Neuronal stem cell (in vitro differentiated cells): ENCODE data around the gene ELOVL6.
A peak's percentile ranks its signal among the peaks of the same experiment; 100 is the strongest.
"Not testable (repeated sequence)": the region's sequence is repeated elsewhere in the genome, so short reads cannot be mapped to it uniquely, and the experiment has no call there.

Experiments used
- DNase-seq: peaks from one replicate; pipeline ENCODE4 v3.0.0-alpha.2; 2013; ENCODE audit warnings: low spot score
- H2AFZ ChIP-seq: one replicate; pipeline ENCODE4 v1.6.1; 2013; ENCODE audit warnings: mild to moderate bottlenecking, low read length, inconsistent platforms
- H2AK5ac ChIP-seq: 2 replicates; pipeline ENCODE4 v1.6.1; 2013; ENCODE audit warnings: low read depth, mild to moderate bottlenecking, inconsistent platforms, low read length, moderate library complexity, mixed read lengths
- H2BK120ac ChIP-seq: 2 replicates; pipeline ENCODE4 v1.6.1; 2013; ENCODE audit warnings: low read depth, mild to moderate bottlenecking, inconsistent platforms, low read length, moderate library complexity, mixed read lengths
- H2BK12ac ChIP-seq: one replicate; pipeline ENCODE4 v1.6.1; 2013; ENCODE audit warnings: low read length, inconsistent platforms
- H2BK15ac ChIP-seq: 2 replicates; pipeline ENCODE4 v1.6.1; 2013; ENCODE audit warnings: mild to moderate bottlenecking, low read length, inconsistent platforms, mixed read lengths
- H2BK5ac ChIP-seq: one replicate; pipeline ENCODE4 v1.6.1; 2013; ENCODE audit warnings: inconsistent platforms, mild to moderate bottlenecking, low read length, moderate library complexity
- H3K14ac ChIP-seq: one replicate; pipeline ENCODE4 v1.6.1; 2013; ENCODE audit warnings: low read length, inconsistent platforms
- H3K18ac ChIP-seq: 2 replicates; pipeline ENCODE4 v1.6.1; 2013; ENCODE audit warnings: low read length, inconsistent platforms
- H3K23ac ChIP-seq: 2 replicates; pipeline ENCODE4 v1.6.1; 2013; ENCODE audit warnings: low read depth, mild to moderate bottlenecking, mixed read lengths, low read length, inconsistent platforms; ENCODE audit not compliant: poor library complexity
- H3K27ac ChIP-seq: replicated peaks from 3 replicates; pipeline ENCODE4 v1.5.1; 2013; ENCODE audit warnings: low read length, inconsistent platforms
- H3K27me3 ChIP-seq, 3 experiments: 2 replicates each; pipeline ENCODE4 v1.6.1; 2013; ENCODE audit warnings: low read length in 3 of 3, mild to moderate bottlenecking in 2 of 3, inconsistent platforms in 1 of 3, low read depth in 1 of 3, mixed read lengths in 1 of 3, moderate library complexity in 1 of 3; ENCODE audit not compliant: control insufficient read depth in 3 of 3, insufficient read depth in 3 of 3
- H3K36me3 ChIP-seq, 2 donors: replicated peaks in 1 of 2; 2 replicates each; pipeline ENCODE4 v1.6.1; 2013; ENCODE audit warnings: low read length in 2 of 2; ENCODE audit not compliant: control insufficient read depth in 2 of 2, insufficient read depth in 2 of 2
- H3K4ac ChIP-seq: 2 replicates; pipeline ENCODE4 v1.6.1; 2013; ENCODE audit warnings: inconsistent platforms, mild to moderate bottlenecking, low read length, moderate library complexity
- H3K4me1 ChIP-seq, 2 donors: 1 replicate in 1 of 2; 2 replicates in 1 of 2; pipeline ENCODE4 v1.6.1; 2013; ENCODE audit warnings: low read length in 2 of 2, low read depth in 1 of 2; ENCODE audit not compliant: control insufficient read depth in 2 of 2, insufficient read depth in 1 of 2
- H3K4me2 ChIP-seq: one replicate; pipeline ENCODE4 v1.6.1; 2013; ENCODE audit warnings: mild to moderate bottlenecking, low read length, inconsistent platforms; ENCODE audit not compliant: insufficient read depth, poor library complexity, severe bottlenecking
- H3K4me3 ChIP-seq, 2 donors: 2 replicates each; pipeline ENCODE4 v1.5.1; 2013; ENCODE audit warnings: low read length in 2 of 2, mild to moderate bottlenecking in 2 of 2, inconsistent platforms in 1 of 2, moderate library complexity in 1 of 2
- H3K79me1 ChIP-seq: one replicate; pipeline ENCODE4 v1.6.1; 2013; ENCODE audit warnings: low read depth, mild to moderate bottlenecking, inconsistent platforms, low read length, moderate library complexity
- H3K9ac ChIP-seq: one replicate; pipeline ENCODE4 v1.6.1; 2013; ENCODE audit warnings: mild to moderate bottlenecking, low read depth, low read length, inconsistent platforms; ENCODE audit not compliant: poor library complexity
- H3K9me3 ChIP-seq, 2 donors: replicated peaks in 1 of 2; 2 replicates each; pipeline versions ENCODE3 to v1.6.1; 2013; ENCODE audit warnings: low read length in 2 of 2, mild to moderate bottlenecking in 2 of 2, inconsistent platforms in 1 of 2, low read depth in 1 of 2, mixed read lengths in 1 of 2, moderate library complexity in 1 of 2; ENCODE audit not compliant: control insufficient read depth in 2 of 2, insufficient read depth in 1 of 2
- H4K8ac ChIP-seq: one replicate; pipeline ENCODE4 v1.6.1; 2013; ENCODE audit warnings: low read depth, mild to moderate bottlenecking, inconsistent platforms, low read length, moderate library complexity
- H4K91ac ChIP-seq: one replicate; pipeline ENCODE4 v1.6.1; 2013; ENCODE audit warnings: low read length, low read depth, mild to moderate bottlenecking, inconsistent platforms; ENCODE audit not compliant: poor library complexity
- WGBS, 2 donors: extraction: QIAGEN DNeasy Blood & Tissue Kit; methylation state at CpG; one replicate each; pipeline ENCODE4 v1.1.7; 2013; ENCODE audit warnings: missing lambda C conversion rate in 2 of 2, mixed read lengths in 1 of 2; ENCODE audit not compliant: insufficient read length in 2 of 2, insufficient replicate concordance in 1 of 2; ENCODE audit errors: extremely low coverage in 2 of 2; 5-methylcytosine and 5-hydroxymethylcytosine counted together

Gene ELOVL6

DNA sequence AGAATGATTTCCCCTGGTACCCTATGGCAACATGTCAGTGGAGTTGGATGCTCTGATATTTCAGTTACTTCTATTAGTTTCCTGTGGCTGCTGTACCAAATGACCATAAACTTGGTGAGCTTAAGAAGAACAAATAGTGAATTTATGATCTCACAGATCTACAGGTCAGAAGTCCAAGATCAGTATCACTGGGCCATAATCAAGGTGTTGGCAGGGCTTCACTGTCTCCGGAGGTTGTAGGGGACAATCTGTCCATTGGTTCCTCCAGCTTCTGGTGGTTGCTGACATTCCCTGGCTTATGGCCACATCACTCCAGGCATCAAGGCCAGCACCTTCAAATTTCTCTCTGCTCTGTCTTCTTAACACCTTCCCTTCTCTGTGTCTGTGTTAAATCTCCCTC is 37.9 kb upstream of the ELOVL6 start:
- Histone ChIP-seq H3K23ac (no peak overlapping the region), H4K8ac (no peak overlapping the region), H2AK5ac (no peak overlapping the region), H3K14ac (no peak overlapping the region), H3K9ac (no peak overlapping the region), H4K91ac (no peak overlapping the region), H2BK12ac (no peak overlapping the region), H3K27ac (no peak overlapping the region), H3K36me3 (no peaks in the 10 kb centered on the region), H2BK5ac (no peak overlapping the region), H3K18ac (no peak overlapping the region), H3K79me1 (peaks cover 3% of the 10 kb centered on the region), H2AFZ (no peak overlapping the region), H3K9me3 (no peaks in the 10 kb centered on the region), H2BK15ac (no peak overlapping the region), H3K27me3 (peaks cover 0 to 3% (median 0%) of the 10 kb centered on the region in 3 experiments), H3K4ac (no peak overlapping the region), H3K4me2 (no peak overlapping the region), H3K4me3 (no peak overlapping the region), H3K4me1 (peaks cover 0 to 3% of the 10 kb centered on the region in 2 donors), H2BK120ac (no peak overlapping the region)
- no peak for DNase-seq
- WGBS, 2 donors, result no CpG with 5 or more reads among the region's 1 CpG

DNA sequence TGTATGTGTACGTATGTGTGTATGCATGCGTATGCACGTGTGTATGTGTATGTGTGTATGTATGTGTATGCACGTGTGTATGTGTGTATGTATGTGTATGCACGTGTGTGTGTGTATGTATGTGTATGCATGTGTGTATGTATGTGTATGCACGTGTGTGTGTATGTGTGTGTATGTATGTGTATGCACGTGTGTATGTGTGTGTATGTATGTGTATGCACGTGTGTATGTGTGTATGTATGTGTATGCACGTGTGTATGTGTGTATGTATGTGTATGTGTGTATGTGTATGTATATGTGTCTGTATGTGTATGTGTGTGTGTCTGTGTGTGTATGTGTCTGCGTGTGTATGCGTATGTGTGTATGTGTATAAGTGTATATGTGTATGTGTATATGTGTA is 35.2 kb upstream of the ELOVL6 start:
- not testable (repeated sequence) for H3K18ac ChIP-seq, H3K36me3 ChIP-seq, H3K9me3 ChIP-seq, H3K4me3 ChIP-seq, H2BK5ac ChIP-seq, H3K23ac ChIP-seq, H3K14ac ChIP-seq, H3K79me1 ChIP-seq, H4K91ac ChIP-seq, H2BK120ac ChIP-seq, H2AK5ac ChIP-seq, H2BK15ac ChIP-seq, DNase-seq, H3K27me3 ChIP-seq, H3K4me2 ChIP-seq, H3K27ac ChIP-seq, H2BK12ac ChIP-seq, H3K4ac ChIP-seq, H2AFZ ChIP-seq, H3K4me1 ChIP-seq
- H4K8ac ChIP-seq, result peak overlapping the region; percentile 52
- H3K9ac ChIP-seq, result peak overlapping the region; percentile 66
- WGBS, 2 donors, result 100% methylated on average over 2 of the region's 11 CpGs; no CpG with 5 or more reads in 1 of the 2 donors

DNA sequence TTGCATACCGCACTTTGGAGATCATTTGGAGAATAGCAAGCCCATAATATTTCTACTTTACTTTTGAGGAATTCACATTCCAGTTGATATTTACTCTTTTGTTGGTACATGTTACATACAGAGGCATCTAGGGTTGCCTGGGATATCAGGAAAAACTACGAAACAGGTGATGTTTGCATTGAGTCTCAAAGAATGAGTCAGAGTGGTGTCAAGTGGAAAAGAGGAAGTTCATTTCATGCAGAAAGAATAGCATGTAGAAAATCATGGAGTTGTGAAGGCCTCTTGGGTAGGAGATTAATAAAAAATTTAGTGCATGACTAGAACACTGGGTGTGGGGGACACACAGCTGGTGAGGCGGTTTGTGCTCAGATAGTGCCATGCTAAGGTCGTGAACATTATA is 33.5 kb upstream of the ELOVL6 start:
- WGBS, 2 donors, result no CpG with 5 or more reads among the region's 4 CpGs
- Histone ChIP-seq H2BK120ac (no peak overlapping the region), H3K9ac (no peak overlapping the region), H2BK5ac (no peak overlapping the region), H2AK5ac (no peak overlapping the region), H2BK12ac (no peak overlapping the region), H3K36me3 (no peaks in the 10 kb centered on the region), H3K4me3 (no peak overlapping the region), H4K8ac (no peak overlapping the region), H3K4me1 (peaks cover 0 to 3% of the 10 kb centered on the region in 2 donors), H3K4me2 (no peak overlapping the region), H2BK15ac (no peak overlapping the region), H3K27ac (no peak overlapping the region), H4K91ac (no peak overlapping the region), H3K27me3 (peaks cover 0 to 3% (median 0%) of the 10 kb centered on the region in 3 experiments), H3K9me3 (no peaks in the 10 kb centered on the region), H3K79me1 (peaks cover 3% of the 10 kb centered on the region), H3K14ac (no peak overlapping the region), H3K18ac (no peak overlapping the region), H3K23ac (no peak overlapping the region), H3K4ac (no peak overlapping the region), H2AFZ (no peak overlapping the region)
- DNase-seq, result no peak

DNA sequence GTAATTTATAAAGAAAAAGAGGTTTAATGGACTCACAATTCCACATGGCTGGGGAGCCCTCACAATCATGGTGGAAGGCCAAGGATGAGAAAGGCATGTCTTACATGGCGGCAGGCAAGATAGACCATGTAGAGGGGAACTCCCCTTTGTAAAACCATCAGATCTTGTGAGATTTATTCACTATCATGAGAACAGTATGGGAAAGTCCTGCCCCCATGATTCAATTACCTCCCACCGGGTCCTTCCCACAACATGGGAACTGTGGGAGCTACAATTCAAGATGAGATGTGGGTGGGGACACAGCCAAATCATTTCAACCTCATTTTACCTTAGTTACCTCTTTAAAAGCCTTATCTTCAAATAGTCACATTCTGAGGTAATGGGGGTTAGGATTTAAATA is 30.9 kb upstream of the ELOVL6 start:
- Histone ChIP-seq H3K18ac (no peak overlapping the region), H3K4me1 (peaks cover 0 to 3% of the 10 kb centered on the region in 2 donors), H3K4ac (no peak overlapping the region), H3K27me3 (peaks cover 0 to 3% (median 0%) of the 10 kb centered on the region in 3 experiments), H2BK15ac (no peak overlapping the region), H3K9ac (no peak overlapping the region), H3K14ac (no peak overlapping the region), H2AFZ (no peak overlapping the region), H2AK5ac (no peak overlapping the region), H4K8ac (no peak overlapping the region), H2BK12ac (no peak overlapping the region), H3K4me3 (no peak overlapping the region), H3K23ac (no peak overlapping the region), H3K4me2 (no peak overlapping the region), H2BK120ac (no peak overlapping the region), H3K27ac (no peak overlapping the region), H3K36me3 (no peaks in the 10 kb centered on the region), H2BK5ac (no peak overlapping the region), H4K91ac (no peak overlapping the region), H3K79me1 (peaks cover 3% of the 10 kb centered on the region), H3K9me3 (no peaks in the 10 kb centered on the region)
- no CpG with 5 or more reads among the region's 2 CpGs for WGBS, 2 donors
- no peak for DNase-seq
